ENCODE data around the gene ESM1. TPM values are rescaled to one million over a fixed set of nuclear protein-coding genes. Genes with fewer than 3 reads are reported as not detected.
"Not testable (repeated sequence)": the region's sequence is repeated elsewhere in the genome, so short reads cannot be mapped to it uniquely, and the experiment has no call there.

ESM1 gene, protein sequence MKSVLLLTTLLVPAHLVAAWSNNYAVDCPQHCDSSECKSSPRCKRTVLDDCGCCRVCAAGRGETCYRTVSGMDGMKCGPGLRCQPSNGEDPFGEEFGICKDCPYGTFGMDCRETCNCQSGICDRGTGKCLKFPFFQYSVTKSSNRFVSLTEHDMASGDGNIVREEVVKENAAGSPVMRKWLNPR
- under 1 TPM in 2 of 3 donors, not detected in 1; 0.74 to 0.96 TPM for polyA plus RNA-seq

DNA sequence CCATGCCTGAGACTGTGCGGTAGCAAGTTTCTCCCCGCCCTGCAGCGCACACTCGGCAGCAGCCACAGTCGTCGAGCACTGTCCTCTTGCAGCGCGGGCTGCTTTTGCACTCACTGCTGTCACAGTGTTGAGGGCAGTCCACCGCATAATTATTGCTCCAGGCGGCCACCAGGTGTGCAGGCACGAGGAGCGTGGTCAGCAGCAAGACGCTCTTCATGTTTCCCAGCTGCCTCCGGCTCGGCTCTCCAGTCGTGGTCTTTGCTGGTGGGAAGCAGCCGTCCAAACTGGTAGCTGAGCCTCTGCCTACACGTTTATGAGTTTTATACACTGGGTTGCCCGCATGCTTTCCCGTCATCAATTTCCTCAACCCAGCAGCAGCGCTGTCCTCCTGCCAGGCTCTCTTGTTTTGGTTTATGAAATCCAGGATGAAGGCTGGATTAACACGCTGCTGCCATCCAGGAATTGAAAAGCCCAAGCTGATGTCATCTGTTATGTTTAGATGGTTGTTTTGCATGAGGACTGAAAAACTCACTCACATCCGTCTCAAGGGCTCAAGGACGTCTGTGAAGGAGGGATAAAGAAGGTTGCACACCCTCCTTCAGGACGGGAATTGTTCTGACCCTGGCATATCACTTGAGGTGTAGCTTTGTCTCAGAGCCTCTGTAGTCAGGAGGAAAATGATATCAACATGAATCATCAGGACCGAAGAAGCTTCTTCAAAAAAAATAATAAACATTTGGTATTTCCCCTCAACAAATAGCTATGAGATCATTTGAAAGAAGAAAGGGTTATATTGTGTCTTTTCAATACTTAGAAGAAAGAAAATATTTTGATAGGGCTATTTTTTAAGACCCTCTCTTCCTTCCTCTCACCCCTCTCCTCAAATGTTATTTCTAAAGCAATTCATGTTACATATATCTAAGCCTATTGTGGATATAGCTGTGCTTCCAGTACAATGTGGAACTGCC is at the start of gene ESM1:
TSS of gene ESM1 (minus strand) at position 293 of the 968 bp plus-strand sequence. CDS start at position 217, 76 bp downstream.
- Mint-ChIP-seq H3K9me3 (no peaks in the 10 kb centered on the region), H3K27me3 (ENCODE audit: low read depth in 3 of 3) (no peaks in the 10 kb centered on the region), H3K27ac (peak within 1 kb of the TSS in 4 of 6 donors; percentile 54 to 75 (median 58)), H3K4me3 (peak within 1 kb of the TSS; percentile 59 to 87 (median 77)), H3K36me3 (peaks cover 0 to 3% (median 0%) of the 10 kb centered on the region in 3 donors), H3K4me1 (peaks cover 66 to 80% of the 10 kb centered on the region in 2 donors)
- DNase-seq = no peak

DNA sequence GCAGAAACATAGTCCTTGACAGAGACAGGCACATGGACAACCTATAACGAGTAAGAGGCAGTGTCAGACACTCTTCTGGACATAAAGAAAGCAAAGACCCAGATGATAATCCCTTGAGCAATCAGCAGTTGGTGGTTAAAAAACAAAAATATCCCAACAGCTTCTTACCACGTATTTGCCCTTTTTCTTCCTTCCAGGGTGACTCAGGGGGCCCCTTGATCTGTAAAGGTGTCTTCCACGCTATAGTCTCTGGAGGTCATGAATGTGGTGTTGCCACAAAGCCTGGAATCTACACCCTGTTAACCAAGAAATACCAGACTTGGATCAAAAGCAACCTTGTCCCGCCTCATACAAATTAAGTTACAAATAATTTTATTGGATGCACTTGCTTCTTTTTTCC is 48.2 kb upstream of the ESM1 start:
- Mint-ChIP-seq H3K27me3 (ENCODE audit: low read depth in 3 of 3) (peaks cover 0 to 4% (median 0%) of the 10 kb centered on the region in 3 donors), H3K4me3 (no peak overlapping the region), H3K4me1 (peaks cover 48 to 82% of the 10 kb centered on the region in 2 donors), H3K27ac (peak overlapping the region in 2 of 6 donors; percentile 7 to 28), H3K36me3 (peaks cover 13 to 45% (median 23%) of the 10 kb centered on the region in 3 donors), H3K9me3 (no peaks in the 10 kb centered on the region)
- no peak for DNase-seq

DNA sequence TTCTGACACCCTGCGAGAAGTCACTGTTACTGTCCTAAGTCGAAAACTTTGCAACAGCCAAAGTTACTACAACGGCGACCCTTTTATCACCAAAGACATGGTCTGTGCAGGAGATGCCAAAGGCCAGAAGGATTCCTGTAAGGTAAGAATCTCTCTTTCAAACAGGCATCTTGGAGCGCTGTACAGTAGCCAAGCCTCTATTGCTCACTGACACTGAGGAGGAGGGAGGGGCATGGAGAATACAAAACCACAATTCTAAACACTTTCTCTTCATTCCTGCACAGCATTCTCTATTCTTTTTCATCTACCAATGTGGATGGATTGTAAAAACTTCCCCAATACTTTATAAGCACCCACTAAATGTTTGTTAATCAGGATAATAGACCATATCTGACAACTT is 46.1 kb upstream of the ESM1 start:
- Mint-ChIP-seq H3K4me1 (peaks cover 48 to 82% of the 10 kb centered on the region in 2 donors), H3K4me3 (no peak overlapping the region), H3K27me3 (ENCODE audit: low read depth in 3 of 3) (peaks cover 0 to 2% (median 0%) of the 10 kb centered on the region in 3 donors), H3K36me3 (peaks cover 23 to 61% (median 38%) of the 10 kb centered on the region in 3 donors), H3K9me3 (no peaks in the 10 kb centered on the region), H3K27ac (peak overlapping the region in 1 of 6 donors; percentile 15)
- no peak for DNase-seq

DNA sequence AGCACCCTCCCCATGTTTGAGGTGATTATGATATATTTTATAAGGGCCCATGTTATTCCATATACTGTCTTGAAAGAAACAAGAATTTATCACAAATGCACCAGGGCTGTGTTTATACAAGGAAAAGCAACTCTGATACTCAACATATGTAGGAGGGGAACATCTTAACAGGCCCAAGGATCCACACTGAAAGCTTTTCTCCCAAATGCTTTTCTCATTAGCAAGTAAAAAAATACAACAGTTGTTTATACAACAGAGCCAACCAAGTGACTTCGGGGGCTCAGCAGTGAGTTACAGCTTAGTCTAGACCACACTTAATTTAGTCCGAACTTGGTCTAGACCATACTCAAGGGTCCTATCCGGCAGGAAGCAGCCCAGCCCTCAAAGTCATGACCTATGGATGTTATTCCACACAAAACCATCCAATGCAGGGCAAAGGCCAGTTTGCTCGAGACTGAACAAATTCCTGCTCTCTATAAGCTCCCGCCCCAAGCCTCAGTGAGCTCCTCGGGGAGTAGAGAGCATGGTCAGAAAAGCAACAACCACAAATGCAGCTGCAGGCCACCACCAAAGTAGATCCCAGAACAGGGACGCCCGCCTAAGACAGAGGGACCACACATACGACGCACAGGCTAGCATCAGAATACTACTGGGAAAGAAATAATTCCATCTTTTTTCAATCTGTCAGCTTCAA is 45.4 kb upstream of the ESM1 start:
- Mint-ChIP-seq H3K27me3 (ENCODE audit: low read depth in 3 of 3) (peaks cover 0 to 2% (median 0%) of the 10 kb centered on the region in 3 donors), H3K36me3 (peaks cover 23 to 66% (median 38%) of the 10 kb centered on the region in 3 donors), H3K27ac (peak overlapping the region in 1 of 6 donors; percentile 53), H3K4me1 (peaks cover 48 to 83% of the 10 kb centered on the region in 2 donors), H3K4me3 (no peak overlapping the region), H3K9me3 (no peaks in the 10 kb centered on the region)
- DNase-seq = no peak

DNA sequence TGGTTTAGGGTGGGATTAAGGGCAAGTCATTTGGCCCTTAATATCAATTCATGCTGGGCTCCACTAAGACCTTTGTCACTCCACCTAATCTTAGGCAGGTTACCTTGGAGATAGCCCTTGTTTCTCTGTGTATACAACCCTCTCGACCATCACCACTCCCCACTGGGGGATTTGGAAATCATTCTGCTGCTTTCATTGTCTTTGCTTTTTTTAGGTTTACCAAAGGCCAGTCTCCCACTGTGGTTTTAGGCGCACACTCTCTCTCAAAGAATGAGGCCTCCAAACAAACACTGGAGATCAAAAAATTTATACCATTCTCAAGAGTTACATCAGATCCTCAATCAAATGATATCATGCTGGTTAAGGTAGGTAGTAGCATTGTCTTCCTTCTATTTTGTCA is 44.8 kb upstream of the ESM1 start:
- peaks cover 0 to 2% (median 0%) of the 10 kb centered on the region in 3 donors for H3K27me3 Mint-ChIP-seq (ENCODE audit: low read depth in 3 of 3)
- H3K4me3 Mint-ChIP-seq = no peak overlapping the region
- peaks cover 23 to 66% (median 38%) of the 10 kb centered on the region in 3 donors for H3K36me3 Mint-ChIP-seq
- DNase-seq = no peak
- peaks cover 47 to 83% of the 10 kb centered on the region in 2 donors for H3K4me1 Mint-ChIP-seq
- H3K27ac Mint-ChIP-seq = peak overlapping the region in 1 of 6 donors; percentile 57
- no peaks in the 10 kb centered on the region for H3K9me3 Mint-ChIP-seq

DNA sequence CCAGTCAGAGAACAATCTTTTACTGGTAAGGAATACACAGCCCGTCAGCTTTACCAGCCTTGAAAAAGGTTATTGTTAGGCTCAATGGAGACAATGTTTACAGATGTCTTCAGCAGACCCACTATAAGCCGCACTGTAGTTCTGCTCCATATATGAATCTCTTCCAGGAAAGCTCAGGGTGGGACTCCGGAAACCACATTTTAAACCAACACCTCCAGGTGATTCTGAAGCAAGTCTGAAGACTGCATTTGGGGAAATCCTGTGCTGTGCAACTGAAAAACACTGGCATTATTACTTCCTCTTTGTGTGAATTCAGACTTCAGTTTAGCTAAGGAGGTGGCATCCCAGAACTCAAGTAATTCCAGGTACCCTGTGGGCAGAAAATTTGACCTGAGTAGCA is 42.2 kb upstream of the ESM1 start:
- Mint-ChIP-seq H3K4me1 (peaks cover 65 to 91% of the 10 kb centered on the region in 2 donors), H3K36me3 (peaks cover 27 to 51% (median 38%) of the 10 kb centered on the region in 3 donors), H3K27me3 (ENCODE audit: low read depth in 3 of 3) (peaks cover 0 to 2% (median 0%) of the 10 kb centered on the region in 3 donors), H3K27ac (peak overlapping the region in 5 of 6 donors; percentile 13 to 68 (median 48)), H3K4me3 (peak overlapping the region; percentile 14 to 77 (median 51)), H3K9me3 (peaks cover 0 to 2% (median 0%) of the 10 kb centered on the region in 6 donors)
- peak in 1 of 3 donors; percentile 19 for DNase-seq

DNA sequence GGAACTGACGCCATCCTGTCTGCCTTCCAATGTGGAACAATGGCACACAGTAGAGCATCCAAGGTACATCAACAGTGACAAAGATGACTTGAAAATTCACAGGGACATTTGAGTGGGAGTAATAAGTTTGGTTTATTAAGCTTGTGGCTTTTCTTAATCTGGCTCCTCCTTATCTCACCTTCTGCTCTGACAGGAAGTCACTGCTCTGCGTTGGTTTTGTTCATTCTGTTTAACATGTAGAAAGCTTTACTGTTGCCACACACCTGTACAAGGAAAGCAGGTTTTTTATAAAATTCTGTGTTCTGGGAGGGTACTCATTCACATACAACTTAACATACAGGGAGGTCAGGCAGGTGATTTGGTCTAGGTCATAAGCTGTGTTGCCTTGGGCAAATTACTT is 37.1 kb upstream of the ESM1 start:
- Mint-ChIP-seq H3K27ac (peak overlapping the region; percentile 51 to 89 (median 84)), H3K4me1 (peaks cover 61 to 74% of the 10 kb centered on the region in 2 donors), H3K9me3 (peaks cover 0 to 2% (median 0%) of the 10 kb centered on the region in 6 donors), H3K36me3 (peaks cover 7 to 17% (median 10%) of the 10 kb centered on the region in 3 donors), H3K27me3 (ENCODE audit: low read depth in 3 of 3) (peaks cover 0 to 2% (median 0%) of the 10 kb centered on the region in 3 donors), H3K4me3 (peak overlapping the region; percentile 66 to 85 (median 70))
- peak; percentile 26 to 36 (median 30) for DNase-seq

DNA sequence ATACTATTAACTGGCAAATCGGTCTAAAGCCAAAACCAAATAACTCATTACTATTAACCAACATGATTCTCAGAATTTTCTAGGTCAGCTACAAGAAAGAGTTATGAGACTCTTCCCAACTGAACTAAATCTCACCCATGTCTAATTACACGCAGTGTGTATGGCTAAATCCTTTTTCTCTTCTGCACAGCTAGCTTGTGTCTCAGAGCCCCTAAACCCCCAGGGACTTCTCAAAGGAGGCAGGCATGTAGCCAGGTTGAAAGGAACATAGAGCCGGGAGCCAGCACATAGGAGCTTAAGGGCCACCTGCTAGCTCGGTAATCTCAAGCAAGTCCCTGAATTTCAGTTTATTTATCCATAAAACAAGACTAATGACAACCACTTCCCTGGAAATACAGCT is 36.4 kb upstream of the ESM1 start:
- Mint-ChIP-seq H3K27me3 (ENCODE audit: low read depth in 3 of 3) (peaks cover 0 to 2% (median 2%) of the 10 kb centered on the region in 3 donors), H3K36me3 (peaks cover 3 to 13% (median 10%) of the 10 kb centered on the region in 3 donors), H3K9me3 (peaks cover 0 to 2% (median 0%) of the 10 kb centered on the region in 6 donors), H3K4me1 (peaks cover 55 to 68% of the 10 kb centered on the region in 2 donors), H3K27ac (peak overlapping the region; percentile 68 to 89 (median 84)), H3K4me3 (peak overlapping the region; percentile 66 to 85 (median 70))
- DNase-seq = no peak

DNA sequence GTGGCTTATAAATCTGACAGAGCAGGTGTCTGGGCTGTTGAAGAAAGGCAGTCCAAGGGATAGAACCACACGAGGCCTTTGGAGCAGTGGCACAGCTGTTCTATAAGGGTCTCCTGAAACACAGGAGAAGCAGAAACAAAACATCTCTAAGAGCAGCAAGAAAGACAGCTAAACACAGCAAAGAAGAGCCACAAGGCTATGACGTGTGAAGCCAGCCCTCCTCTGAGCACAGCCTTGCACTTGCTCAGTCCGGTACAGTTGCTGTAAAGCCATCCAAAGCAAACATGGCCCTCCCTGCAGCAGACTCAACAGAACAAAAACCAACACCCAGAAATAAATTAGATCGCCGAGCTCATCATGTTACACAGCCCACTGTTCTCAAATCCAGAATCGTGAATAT is 36.0 kb upstream of the ESM1 start:
- peaks cover 51 to 64% of the 10 kb centered on the region in 2 donors for H3K4me1 Mint-ChIP-seq
- peaks cover 0 to 2% (median 0%) of the 10 kb centered on the region in 6 donors for H3K9me3 Mint-ChIP-seq
- H3K27ac Mint-ChIP-seq = peak overlapping the region; percentile 53 to 89 (median 73)
- H3K27me3 Mint-ChIP-seq (ENCODE audit: low read depth in 3 of 3) = peaks cover 0 to 2% (median 0%) of the 10 kb centered on the region in 3 donors
- H3K4me3 Mint-ChIP-seq = peak overlapping the region in 4 of 5 donors; percentile 46 to 74 (median 70)
- DNase-seq = peak in 1 of 3 donors; percentile 17
- peaks cover 0 to 11% (median 9%) of the 10 kb centered on the region in 3 donors for H3K36me3 Mint-ChIP-seq

DNA sequence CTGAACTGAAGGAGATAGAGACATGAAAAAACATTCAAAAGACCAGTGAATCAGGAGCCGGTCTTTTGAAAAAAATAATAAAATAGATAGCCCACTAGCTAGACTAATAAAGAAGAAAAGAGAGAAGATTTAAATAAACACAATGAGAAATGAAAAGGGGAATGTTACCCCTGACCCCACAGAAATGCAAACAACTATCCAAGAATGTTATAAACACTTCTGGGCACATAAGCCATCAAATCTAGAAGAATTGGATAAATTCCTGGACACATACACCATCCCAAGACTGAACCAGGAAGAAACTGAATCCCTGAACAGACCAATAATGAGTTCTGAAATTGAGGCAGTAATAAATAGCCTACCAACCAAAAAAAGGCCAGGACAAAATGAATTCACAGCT is 24.8 kb upstream of the ESM1 start:
- DNase-seq; H3K27me3 Mint-ChIP-seq (ENCODE audit: low read depth in 3 of 3); H3K9me3 Mint-ChIP-seq; H3K27ac Mint-ChIP-seq: not testable (repeated sequence)
- H3K36me3 Mint-ChIP-seq = peaks cover 12 to 16% (median 12%) of the 10 kb centered on the region in 3 donors
- peaks cover 16 to 33% of the 10 kb centered on the region in 2 donors for H3K4me1 Mint-ChIP-seq
- H3K4me3 Mint-ChIP-seq = peak overlapping the region in 1 of 5 donors; percentile 3

DNA sequence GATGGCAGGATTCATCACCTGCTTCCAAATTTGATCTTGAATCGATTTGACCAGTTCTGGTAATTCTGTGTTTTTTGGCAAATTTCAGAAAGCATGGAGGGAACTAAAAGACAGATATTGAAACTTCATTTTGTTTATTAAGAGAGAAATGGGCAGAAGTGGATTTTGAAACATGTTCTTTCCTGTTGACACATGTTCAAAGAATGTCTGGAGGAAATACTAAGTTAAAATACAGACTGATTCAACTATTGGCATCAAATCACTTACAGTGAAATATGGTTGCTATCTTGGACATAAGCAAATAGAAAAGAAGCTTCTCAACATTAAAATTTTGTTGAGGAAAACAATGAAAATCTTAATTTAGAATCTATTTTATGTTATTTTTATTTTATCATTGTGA is 19.3 kb upstream of the ESM1 start:
- no peak for DNase-seq
- Mint-ChIP-seq H3K4me1 (peaks cover 16 to 44% of the 10 kb centered on the region in 2 donors), H3K27ac (no peak overlapping the region), H3K9me3 (peaks cover 0 to 2% (median 0%) of the 10 kb centered on the region in 6 donors), H3K27me3 (ENCODE audit: low read depth in 3 of 3) (peaks cover 0 to 4% (median 0%) of the 10 kb centered on the region in 3 donors), H3K36me3 (peaks cover 0 to 2% (median 0%) of the 10 kb centered on the region in 3 donors), H3K4me3 (no peak overlapping the region)

DNA sequence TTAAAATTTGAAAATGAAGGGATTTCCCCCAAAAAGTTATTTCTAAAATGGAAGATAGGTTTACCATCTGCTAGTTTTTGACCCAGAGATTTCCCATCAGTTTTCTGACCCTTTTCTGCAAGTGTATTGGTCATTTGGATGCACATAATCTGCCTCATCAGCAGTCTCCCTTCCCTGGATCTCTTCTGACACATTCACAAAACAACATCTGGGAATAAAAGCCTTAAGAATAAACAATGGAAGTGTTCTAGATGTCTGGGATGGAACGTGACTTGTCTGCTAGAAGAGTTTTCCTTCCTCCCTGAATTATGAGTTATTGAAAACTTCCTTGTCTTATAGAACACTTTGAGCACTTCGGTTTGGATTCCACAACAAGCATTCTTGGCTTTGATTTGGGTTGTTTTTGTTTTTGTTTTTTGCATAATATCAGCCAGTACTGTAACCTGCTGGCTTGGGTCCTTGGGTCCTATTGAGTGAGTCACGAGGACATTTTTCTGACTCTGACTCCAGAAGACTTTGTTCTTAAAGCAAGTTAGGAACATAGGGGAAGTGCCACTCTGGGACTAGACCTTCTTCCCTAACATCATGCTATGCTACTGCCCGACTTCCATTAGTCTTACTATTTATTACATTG is 18.2 kb upstream of the ESM1 start:
- no peak for DNase-seq
- H3K4me1 Mint-ChIP-seq = peaks cover 16 to 35% of the 10 kb centered on the region in 2 donors
- peaks cover 0 to 2% (median 0%) of the 10 kb centered on the region in 6 donors for H3K9me3 Mint-ChIP-seq
- peaks cover 0 to 4% (median 4%) of the 10 kb centered on the region in 3 donors for H3K27me3 Mint-ChIP-seq (ENCODE audit: low read depth in 3 of 3)
- no peaks in the 10 kb centered on the region for H3K36me3 Mint-ChIP-seq
- H3K27ac Mint-ChIP-seq = no peak overlapping the region
- no peak overlapping the region for H3K4me3 Mint-ChIP-seq
